ENCODE data around the gene CAMK2G. TPM values are rescaled to one million over a fixed set of nuclear protein-coding genes. Genes with fewer than 3 reads are reported as not detected.
"Not testable (repeated sequence)": the region's sequence is repeated elsewhere in the genome, so short reads cannot be mapped to it uniquely, and the experiment has no call there.

CAMK2G gene
- total RNA-seq, 2 donors from 2014 or later, result 52.6 to 59.6 TPM

DNA sequence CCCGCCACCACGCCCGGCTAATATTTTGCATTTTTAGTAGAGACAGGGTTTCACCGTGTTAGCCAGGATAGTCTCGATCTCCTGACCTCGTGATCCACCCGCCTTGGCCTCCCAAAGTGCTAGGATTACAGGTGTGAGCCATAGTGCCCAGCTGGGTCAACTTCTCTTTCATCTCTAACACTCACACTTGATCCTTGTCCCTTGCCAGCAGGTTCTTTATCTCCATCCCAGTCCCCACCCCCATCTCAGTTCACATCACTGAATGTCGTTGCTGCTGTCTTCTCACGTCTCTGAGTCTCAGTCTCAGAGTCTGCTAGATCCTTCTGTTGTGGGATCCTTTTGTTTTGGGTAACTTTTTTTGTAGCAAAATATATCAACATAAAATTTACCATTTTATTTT, 21.0 kb upstream of the CAMK2G start:
- not testable (repeated sequence) for H3K4me3 Mint-ChIP-seq; H3K4me1 Mint-ChIP-seq; ATAC-seq; H3K36me3 Mint-ChIP-seq (ENCODE audit: low read depth); H3K27ac Mint-ChIP-seq; DNase-seq; H3K9me3 ChIP-seq (ENCODE audit: control insufficient read depth, low read length, poor library complexity, severe bottlenecking)
- peaks cover 19% of the 10 kb centered on the region for H3K27me3 Mint-ChIP-seq

DNA sequence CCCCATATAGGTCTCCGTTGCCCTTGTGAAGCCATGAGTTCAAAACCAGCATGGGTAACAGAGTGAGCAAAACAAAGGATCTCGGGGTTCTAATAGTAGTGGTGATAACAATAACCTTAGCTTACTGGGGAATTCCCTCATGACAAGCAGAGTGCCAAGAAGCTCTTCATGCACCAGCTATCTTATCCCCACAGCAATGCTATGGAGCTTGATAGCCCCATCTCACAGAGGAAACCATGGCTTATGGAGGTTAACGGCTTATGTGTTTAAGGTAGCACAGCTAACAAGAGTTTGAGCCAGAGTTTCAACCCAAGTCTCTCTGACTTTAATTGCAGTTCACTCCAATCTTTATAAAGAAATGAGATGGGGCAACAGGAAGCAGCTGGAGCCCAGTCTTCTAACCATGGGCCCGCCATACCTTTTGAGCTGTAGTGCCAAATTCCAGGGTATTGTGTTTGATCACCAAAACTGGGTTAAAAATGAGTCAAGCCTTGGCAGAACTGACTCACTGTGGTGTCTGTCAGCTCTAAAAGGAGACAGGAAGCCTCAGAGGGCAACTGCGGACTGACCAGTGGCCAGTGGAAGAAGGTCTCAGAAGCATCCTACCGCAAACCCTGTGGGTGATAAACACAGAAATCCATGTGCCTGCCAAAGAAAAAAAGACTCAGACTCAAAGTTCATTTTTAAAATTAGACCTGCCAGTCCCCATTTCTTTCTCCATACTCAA, 20.1 kb upstream of the CAMK2G start:
- H3K9me3 ChIP-seq (ENCODE audit: control insufficient read depth, low read length, poor library complexity, severe bottlenecking), result no peaks in the 10 kb centered on the region
- Mint-ChIP-seq H3K27ac (no peak overlapping the region), H3K4me3 (no peak overlapping the region), H3K36me3 (ENCODE audit: low read depth) (no peaks in the 10 kb centered on the region), H3K27me3 (peaks cover 14% of the 10 kb centered on the region), H3K4me1 (peaks cover 2% of the 10 kb centered on the region)
- peak; percentile 32 for ATAC-seq
- no peak for DNase-seq

DNA sequence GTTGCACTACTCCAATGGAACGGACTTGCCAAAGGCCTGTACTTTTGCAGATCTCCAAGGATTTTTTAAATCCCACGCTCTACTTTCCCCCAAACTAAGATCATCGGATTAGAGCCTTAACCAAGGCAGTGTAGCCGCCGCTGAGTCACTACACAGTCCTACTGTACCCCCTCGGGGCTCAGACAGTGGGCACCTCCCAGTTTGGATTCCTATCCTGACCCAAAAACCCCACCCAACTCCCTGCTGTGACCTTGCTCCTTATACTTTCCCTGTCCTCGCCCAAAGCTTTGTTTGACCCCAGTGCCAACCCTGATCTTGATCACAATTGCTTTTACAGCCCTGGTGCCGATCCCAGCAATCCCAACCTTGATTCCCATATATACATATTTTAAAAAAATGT, 19.1 kb upstream of the CAMK2G start:
- DNase-seq, result no peak
- no peaks in the 10 kb centered on the region for H3K4me1 Mint-ChIP-seq
- H3K4me3 Mint-ChIP-seq, result no peak overlapping the region
- ATAC-seq, result no peak
- H3K27me3 Mint-ChIP-seq, result peaks cover 14% of the 10 kb centered on the region
- H3K9me3 ChIP-seq (ENCODE audit: control insufficient read depth, low read length, poor library complexity, severe bottlenecking), result no peaks in the 10 kb centered on the region
- no peak overlapping the region for H3K27ac Mint-ChIP-seq
- no peaks in the 10 kb centered on the region for H3K36me3 Mint-ChIP-seq (ENCODE audit: low read depth)

GRCh38 chr10:73892310-73893030, 18.1 kb upstream of the CAMK2G start:
- Mint-ChIP-seq H3K4me3 (no peak overlapping the region), H3K36me3 (ENCODE audit: low read depth) (no peaks in the 10 kb centered on the region), H3K27me3 (peaks cover 14% of the 10 kb centered on the region), H3K4me1 (no peaks in the 10 kb centered on the region), H3K27ac (no peak overlapping the region)
- DNase-seq, result no peak
- no peak for ATAC-seq
- no peaks in the 10 kb centered on the region for H3K9me3 ChIP-seq (ENCODE audit: control insufficient read depth, low read length, poor library complexity, severe bottlenecking)

DNA sequence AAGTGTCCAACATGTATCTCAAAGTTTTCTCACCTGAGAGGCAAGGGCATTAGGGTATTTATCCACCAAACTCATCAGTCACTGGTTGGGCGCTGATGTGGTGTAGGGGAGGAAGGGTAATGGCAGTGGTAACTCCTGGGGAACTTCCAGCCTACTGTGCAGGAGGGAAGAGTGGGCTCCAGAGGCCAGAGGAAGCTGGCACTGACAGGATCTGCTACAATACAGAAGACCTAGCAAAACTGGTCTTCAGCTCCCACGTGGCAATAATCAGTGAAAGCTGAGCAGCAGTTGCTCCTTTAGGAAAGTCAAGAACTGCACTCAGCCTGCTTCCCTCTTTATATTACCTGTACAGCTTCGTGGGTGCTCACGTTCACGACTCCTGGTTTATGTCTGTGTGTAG, 17.2 kb upstream of the CAMK2G start:
- H3K4me3 Mint-ChIP-seq, result no peak overlapping the region
- ATAC-seq, result no peak
- no peak for DNase-seq
- no peak overlapping the region for H3K27ac Mint-ChIP-seq
- peaks cover 14% of the 10 kb centered on the region for H3K27me3 Mint-ChIP-seq
- H3K36me3 Mint-ChIP-seq (ENCODE audit: low read depth), result no peaks in the 10 kb centered on the region
- peaks cover 1% of the 10 kb centered on the region for H3K4me1 Mint-ChIP-seq
- no peaks in the 10 kb centered on the region for H3K9me3 ChIP-seq (ENCODE audit: control insufficient read depth, low read length, poor library complexity, severe bottlenecking)

DNA sequence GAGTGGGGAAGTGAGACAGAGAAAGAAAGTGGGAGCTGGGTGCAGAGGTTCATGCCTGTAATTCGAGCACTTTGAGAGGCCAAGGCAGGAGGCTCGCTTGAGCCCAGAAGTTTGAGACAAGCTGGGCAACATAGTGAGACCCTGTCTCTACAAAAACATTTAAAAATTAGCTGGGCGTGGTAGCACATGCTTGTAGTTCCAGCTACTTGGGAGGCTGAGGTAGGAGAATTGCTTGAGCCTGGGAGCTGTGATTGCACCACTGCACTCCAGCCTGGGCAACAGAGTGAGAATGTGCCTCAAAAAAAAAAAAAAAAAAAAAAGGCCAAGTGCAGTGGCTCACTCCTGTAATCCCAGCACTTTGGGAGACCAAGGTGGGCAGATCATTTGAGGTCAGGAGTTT, 16.5 kb upstream of the CAMK2G start:
- H3K36me3 Mint-ChIP-seq (ENCODE audit: low read depth); H3K9me3 ChIP-seq (ENCODE audit: control insufficient read depth, low read length, poor library complexity, severe bottlenecking); ATAC-seq; DNase-seq; H3K27ac Mint-ChIP-seq; H3K4me1 Mint-ChIP-seq; H3K4me3 Mint-ChIP-seq: not testable (repeated sequence)
- H3K27me3 Mint-ChIP-seq, result peaks cover 14% of the 10 kb centered on the region

DNA sequence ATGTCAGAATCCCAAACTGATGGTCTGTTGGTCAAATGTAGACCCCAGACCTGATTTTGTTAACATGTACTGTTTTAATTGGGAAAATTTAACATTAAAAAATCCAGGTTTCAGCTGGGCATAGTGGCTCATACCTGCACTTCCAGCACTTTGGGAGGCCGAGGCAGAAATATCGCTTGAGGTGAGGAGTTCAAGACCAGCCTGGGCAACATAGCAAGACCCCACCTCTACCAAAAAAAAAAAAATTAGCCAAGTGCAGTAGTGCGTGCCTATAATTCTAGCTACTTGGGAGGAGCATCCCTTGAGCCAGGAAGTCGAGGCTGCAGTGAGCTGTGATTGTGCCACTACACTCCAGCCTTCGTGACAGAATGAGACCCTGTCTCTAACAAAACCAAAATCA, 15.9 kb upstream of the CAMK2G start:
- no peak overlapping the region for H3K27ac Mint-ChIP-seq
- no peaks in the 10 kb centered on the region for H3K9me3 ChIP-seq (ENCODE audit: control insufficient read depth, low read length, poor library complexity, severe bottlenecking)
- H3K4me3 Mint-ChIP-seq, result no peak overlapping the region
- H3K36me3 Mint-ChIP-seq (ENCODE audit: low read depth), result no peaks in the 10 kb centered on the region
- peaks cover 14% of the 10 kb centered on the region for H3K27me3 Mint-ChIP-seq
- H3K4me1 Mint-ChIP-seq, result peaks cover 8% of the 10 kb centered on the region
- no peak for ATAC-seq
- no peak for DNase-seq

DNA sequence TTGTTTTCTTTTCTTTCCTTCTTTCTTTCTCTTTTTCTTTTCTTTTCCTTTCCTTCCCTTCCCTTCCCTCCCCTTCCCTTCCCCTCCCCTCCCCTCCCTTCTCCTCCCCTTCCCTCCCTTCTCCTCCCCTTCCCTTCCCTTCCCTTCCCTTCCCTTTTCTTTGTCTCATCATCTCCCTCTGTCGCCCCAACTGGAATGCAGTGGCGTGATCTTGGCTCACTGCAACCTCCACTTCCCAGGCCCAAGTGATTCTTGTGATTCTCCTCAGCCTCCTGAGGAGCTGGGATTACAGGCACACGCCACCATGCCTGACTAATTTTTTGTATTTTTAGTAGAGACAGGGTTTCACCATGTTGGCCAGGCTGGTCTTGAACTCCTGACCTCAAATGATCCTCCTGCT, 15.1 kb upstream of the CAMK2G start:
- not testable (repeated sequence) for ATAC-seq; H3K4me3 Mint-ChIP-seq; H3K27ac Mint-ChIP-seq; H3K9me3 ChIP-seq (ENCODE audit: control insufficient read depth, low read length, poor library complexity, severe bottlenecking); H3K36me3 Mint-ChIP-seq (ENCODE audit: low read depth); DNase-seq; H3K4me1 Mint-ChIP-seq
- H3K27me3 Mint-ChIP-seq, result peaks cover 14% of the 10 kb centered on the region

DNA sequence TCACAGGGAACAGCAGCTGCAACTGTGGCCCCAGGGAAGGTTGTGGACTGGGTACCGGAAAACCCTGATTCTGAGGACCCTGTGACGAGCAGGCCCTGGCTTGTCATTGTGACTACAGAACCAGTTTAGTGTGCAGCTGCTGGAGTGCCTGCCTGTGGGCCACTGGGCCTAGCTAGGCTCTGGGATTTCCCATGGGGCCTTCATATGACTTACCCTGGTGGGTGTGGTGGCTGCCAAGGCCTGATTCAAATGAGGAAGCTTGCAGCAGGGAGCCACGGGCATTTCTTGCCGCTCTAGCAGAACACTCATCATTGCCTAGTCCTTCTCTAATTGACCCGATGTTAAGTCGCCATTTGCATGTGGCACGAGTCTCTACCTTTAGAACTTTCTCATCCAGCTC, 14.7 kb upstream of the CAMK2G start:
- H3K27ac Mint-ChIP-seq, result peak overlapping the region; percentile 53
- DNase-seq (no peak), ATAC-seq (peak; percentile 55)
- H3K4me1 Mint-ChIP-seq, result peaks cover 8% of the 10 kb centered on the region
- H3K4me3 Mint-ChIP-seq, result no peak overlapping the region
- H3K9me3 ChIP-seq (ENCODE audit: control insufficient read depth, low read length, poor library complexity, severe bottlenecking), result no peaks in the 10 kb centered on the region
- H3K36me3 Mint-ChIP-seq (ENCODE audit: low read depth), result no peaks in the 10 kb centered on the region
- H3K27me3 Mint-ChIP-seq, result peaks cover 14% of the 10 kb centered on the region

DNA sequence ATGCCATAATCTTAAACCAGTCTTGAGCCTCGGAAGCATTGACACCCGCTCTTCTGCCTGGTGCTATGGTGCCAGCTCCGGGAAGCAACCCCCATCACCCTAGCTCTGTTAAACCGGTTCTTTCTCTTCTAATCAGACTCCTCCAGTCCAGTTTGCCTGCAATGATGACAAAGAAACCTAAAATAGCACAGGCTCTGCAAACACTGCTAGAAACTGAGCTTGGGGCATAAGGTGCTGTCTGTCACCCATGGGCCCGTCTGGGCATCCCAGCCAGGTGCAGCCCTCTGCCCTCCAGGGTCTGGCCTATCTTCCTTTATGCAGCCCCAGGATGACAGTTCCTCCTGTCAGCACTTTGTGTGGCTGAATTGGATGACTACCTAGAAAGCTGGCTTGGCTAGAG, 14.2 kb upstream of the CAMK2G start:
- Mint-ChIP-seq H3K36me3 (ENCODE audit: low read depth) (no peaks in the 10 kb centered on the region), H3K4me1 (peaks cover 8% of the 10 kb centered on the region), H3K4me3 (no peak overlapping the region), H3K27me3 (peaks cover 13% of the 10 kb centered on the region), H3K27ac (peak overlapping the region; percentile 53)
- DNase-seq, result no peak
- no peaks in the 10 kb centered on the region for H3K9me3 ChIP-seq (ENCODE audit: control insufficient read depth, low read length, poor library complexity, severe bottlenecking)
- no peak for ATAC-seq

DNA sequence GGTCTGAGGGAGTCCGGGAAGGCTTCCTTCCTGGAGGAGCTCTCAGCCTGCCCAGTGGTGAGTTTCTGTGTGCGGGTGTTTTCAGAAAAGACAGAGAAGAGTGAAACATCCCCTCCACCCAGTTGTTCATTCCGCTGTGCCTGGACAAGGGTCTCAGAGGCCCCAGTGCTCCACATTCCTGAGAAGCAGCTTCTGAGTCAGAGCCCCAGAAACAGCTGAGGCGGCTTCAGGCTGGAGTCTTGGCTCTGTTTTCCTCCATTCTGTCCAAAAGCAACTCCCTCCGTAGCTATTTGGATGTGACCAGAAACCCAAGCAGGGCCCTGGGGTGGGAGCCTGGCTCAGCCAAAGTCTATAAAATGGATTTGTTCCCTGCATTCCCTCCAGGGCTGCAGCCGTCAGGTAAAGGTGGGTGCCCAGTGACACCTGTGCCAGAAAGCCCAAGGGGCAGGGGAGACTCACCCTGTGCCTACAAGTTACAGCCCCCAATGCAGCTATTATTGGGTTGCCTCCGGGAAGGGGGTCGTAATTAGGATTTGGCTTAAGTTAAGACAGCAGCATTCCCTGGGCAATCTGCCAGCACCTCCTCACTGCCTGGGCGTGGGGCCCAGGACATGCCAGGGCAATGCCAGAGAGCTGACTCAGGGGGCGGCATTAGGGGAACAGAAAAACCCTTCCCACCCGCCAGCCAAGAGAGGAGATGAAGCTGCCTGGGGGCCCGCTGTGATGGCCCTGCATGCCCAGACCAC, 13.1 kb upstream of the CAMK2G start:
- H3K9me3 ChIP-seq (ENCODE audit: control insufficient read depth, low read length, poor library complexity, severe bottlenecking), result no peaks in the 10 kb centered on the region
- no peak for DNase-seq
- H3K27ac Mint-ChIP-seq, result no peak overlapping the region
- peaks cover 8% of the 10 kb centered on the region for H3K4me1 Mint-ChIP-seq
- H3K4me3 Mint-ChIP-seq, result no peak overlapping the region
- no peaks in the 10 kb centered on the region for H3K36me3 Mint-ChIP-seq (ENCODE audit: low read depth)
- H3K27me3 Mint-ChIP-seq, result peaks cover 3% of the 10 kb centered on the region
- ATAC-seq, result no peak

- no peaks in the 10 kb centered on the region for H3K9me3 ChIP-seq (ENCODE audit: control insufficient read depth, low read length, poor library complexity, severe bottlenecking)
- Mint-ChIP-seq H3K36me3 (ENCODE audit: low read depth) (no peaks in the 10 kb centered on the region), H3K4me1 (peaks cover 8% of the 10 kb centered on the region), H3K4me3 (no peak overlapping the region), H3K27me3 (no peaks in the 10 kb centered on the region), H3K27ac (no peak overlapping the region)
- DNase-seq (no peak), ATAC-seq (no peak)
Measured at GRCh38 chr10:73886661-73887293, 12.4 kb upstream of the CAMK2G start.

GRCh38 chr10:73886085-73886529, 11.8 kb upstream of the CAMK2G start:
- Mint-ChIP-seq H3K4me3 (no peak overlapping the region), H3K36me3 (ENCODE audit: low read depth) (peaks cover 2% of the 10 kb centered on the region), H3K27me3 (no peaks in the 10 kb centered on the region), H3K27ac (no peak overlapping the region), H3K4me1 (peaks cover 13% of the 10 kb centered on the region)
- ATAC-seq (peak; percentile 94), DNase-seq (peak; percentile 40 to 56 (median 49))
- H3K9me3 ChIP-seq (ENCODE audit: control insufficient read depth, low read length, poor library complexity, severe bottlenecking), result no peaks in the 10 kb centered on the region

Measured in T-helper 17 cell (primary cell).